Measurements from ENCODE around the gene ATG10. TPM values are rescaled to one million over a fixed set of nuclear protein-coding genes. Genes with fewer than 3 reads are reported as not detected.

The ATG10 gene
- total RNA-seq, 1 experiment from 2014 or later = 7.6 TPM

DNA sequence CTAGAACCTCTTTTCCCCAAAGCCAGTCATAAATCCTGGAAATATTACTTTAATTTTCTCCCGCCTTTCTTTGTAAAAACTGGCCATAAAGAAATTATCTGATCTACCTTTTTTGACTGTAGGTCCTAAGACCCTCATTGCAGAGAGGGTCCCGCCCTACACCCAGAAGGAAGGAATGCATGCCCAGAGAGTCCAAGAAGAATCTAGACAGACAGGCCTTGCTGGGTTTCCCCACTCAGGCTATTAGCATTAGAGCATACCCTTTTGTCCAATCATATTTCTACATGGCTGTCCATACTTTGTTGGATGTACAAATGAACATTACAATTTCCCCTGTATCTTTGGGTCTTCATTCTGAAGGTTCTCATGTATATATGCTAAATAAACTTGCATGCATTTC, 1.9 kb upstream of the ATG10 start:
- H3T11ph ChIP-seq (ENCODE audit: low read length) = no peak overlapping the region
- no peaks in the 10 kb centered on the region for H4K20me1 ChIP-seq (ENCODE audit: control insufficient read depth, insufficient read depth, insufficient read length)
- H3K23me2 ChIP-seq (ENCODE audit: insufficient read length, low read depth, low read length, poor library complexity, severe bottlenecking) = peaks cover 6% of the 10 kb centered on the region
- DNase-seq = no peak
- Mint-ChIP-seq H3K4me3 (no peak overlapping the region), H3K4me1 (peaks cover 32 to 38% of the 10 kb centered on the region in 2 experiments), H3K27ac (no peak overlapping the region), H3K9me3 (no peaks in the 10 kb centered on the region), H3K27me3 (ENCODE audit: low read depth) (no peaks in the 10 kb centered on the region), H3K36me3 (ENCODE audit: insufficient read depth in 1 of 3, low read depth in 3 of 3) (peaks cover 0 to 4% (median 0%) of the 10 kb centered on the region in 3 experiments; a peak in 1 of 7 replicates)
- no peaks in the 10 kb centered on the region for H3K79me1 ChIP-seq (ENCODE audit: insufficient read depth, low read depth, low read length, poor library complexity, severe bottlenecking)
- H2BK12ac ChIP-seq (ENCODE audit: insufficient read length, low read depth, low read length) = no peak overlapping the region
- no peak overlapping the region for H3K4ac ChIP-seq (ENCODE audit: low read depth, low read length)
- H2BK5ac ChIP-seq (ENCODE audit: insufficient read length, low read length) = no peak overlapping the region
- H3K9ac ChIP-seq (ENCODE audit: extremely low read depth, insufficient read length, low read length) = no peak overlapping the region
- no peak overlapping the region for H2AFZ ChIP-seq (ENCODE audit: low read length)
- no peak overlapping the region for H3K18ac ChIP-seq (ENCODE audit: insufficient read length, low read depth, low read length)
- H2BK120ac ChIP-seq (ENCODE audit: low read depth, low read length, poor library complexity, severe bottlenecking) = no peak overlapping the region
- no CpG with 5 or more reads among the region's 2 CpGs for WGBS (ENCODE audit: extremely low coverage, insufficient read length, low lambda C conversion rate)
- no peak overlapping the region for H3K14ac ChIP-seq (ENCODE audit: insufficient read depth, low read length)
- H4K5ac ChIP-seq (ENCODE audit: insufficient read length, low read depth, low read length) = no peak overlapping the region
- H3K4me2 ChIP-seq (ENCODE audit: insufficient read depth, insufficient read length, low read length) = no peak overlapping the region
- no peaks in the 10 kb centered on the region for H3K27me3 ChIP-seq (ENCODE audit: insufficient read depth, low read length)
- no peak overlapping the region for H2AK5ac ChIP-seq (ENCODE audit: insufficient read length, low read length)
- no peak overlapping the region for H3K23ac ChIP-seq (ENCODE audit: insufficient read length, low read depth, low read length)
- no peaks in the 10 kb centered on the region for H3K79me2 ChIP-seq (ENCODE audit: insufficient read depth, low read length)
- no peak overlapping the region for H2BK20ac ChIP-seq (ENCODE audit: low read depth, low read length, poor library complexity, severe bottlenecking)
- no peaks in the 10 kb centered on the region for H3K4me1 ChIP-seq (ENCODE audit: insufficient read depth, low read length)
- TF ChIP-seq CTCF (conservative IDR thresholded peaks at IDR 0.05) = no peak
- no peak overlapping the region for H4K8ac ChIP-seq (replicated peaks; ENCODE audit: insufficient read length, low read depth, low read length)
- H3K27ac ChIP-seq (ENCODE audit: insufficient read length, low read depth, low read length) = no peak overlapping the region
- no peak overlapping the region for H4K91ac ChIP-seq (ENCODE audit: insufficient read length, low read depth, low read length)
- no peak overlapping the region for H3K56ac ChIP-seq (ENCODE audit: insufficient read length, low read depth, low read length)
- H3K9me3 ChIP-seq (ENCODE audit: control insufficient read depth, low read depth, low read length) = no peaks in the 10 kb centered on the region
- H2BK15ac ChIP-seq (ENCODE audit: low read depth, low read length) = no peak overlapping the region

All from H9 (cell line).